ENCODE results near the gene TPM3. TPM values are rescaled to one million over a fixed set of nuclear protein-coding genes. Genes with fewer than 3 reads are reported as not detected.
"Not testable (repeated sequence)": the region's sequence is repeated elsewhere in the genome, so short reads cannot be mapped to it uniquely, and the experiment has no call there.

The TPM3 gene
- polyA plus RNA-seq, 1 donor: 272 TPM

- DNase-seq: no peak
These were observed 16.9 kb upstream of the TPM3 start for GRCh38 chr1:154208677-154209388.

GRCh38 chr1:154207262-154207661 is 15.4 kb upstream of the TPM3 start:
- DNase-seq: no peak

- DNase-seq: no peak
These were observed 14.3 kb upstream of the TPM3 start, which contains the start of gene CFAP141 for GRCh38 chr1:154206196-154206595. Gene CFAP141 (minus strand): TSS chr1:154206333. CDS start chr1:154206307, 26 bp downstream.

DNA sequence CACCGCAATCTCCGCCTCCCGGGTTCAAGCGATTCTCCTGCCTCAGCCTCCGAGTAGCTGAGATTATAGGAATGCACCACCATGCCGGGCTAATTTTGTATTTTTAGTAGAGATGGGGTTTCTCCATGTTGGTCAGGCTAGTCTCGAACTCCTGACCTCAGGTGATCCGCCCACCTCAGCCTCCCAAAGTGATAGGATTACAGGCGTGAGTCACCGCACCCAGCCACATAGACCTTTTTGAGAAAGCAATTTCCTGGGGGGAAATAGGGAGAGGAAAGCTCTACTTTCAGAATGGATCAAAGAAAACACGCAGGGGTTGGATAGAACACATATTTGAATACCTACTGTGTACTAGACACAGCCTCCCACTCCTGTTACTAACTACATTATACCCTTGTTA is 13.9 kb upstream of the TPM3 start:
- DNase-seq: not testable (repeated sequence)

- no peak for DNase-seq
These were observed 7.6 kb upstream of the TPM3 start for GRCh38 chr1:154199563-154199879.

- DNase-seq: no peak
These were observed 7.1 kb upstream of the TPM3 start for GRCh38 chr1:154198756-154199562.

DNA sequence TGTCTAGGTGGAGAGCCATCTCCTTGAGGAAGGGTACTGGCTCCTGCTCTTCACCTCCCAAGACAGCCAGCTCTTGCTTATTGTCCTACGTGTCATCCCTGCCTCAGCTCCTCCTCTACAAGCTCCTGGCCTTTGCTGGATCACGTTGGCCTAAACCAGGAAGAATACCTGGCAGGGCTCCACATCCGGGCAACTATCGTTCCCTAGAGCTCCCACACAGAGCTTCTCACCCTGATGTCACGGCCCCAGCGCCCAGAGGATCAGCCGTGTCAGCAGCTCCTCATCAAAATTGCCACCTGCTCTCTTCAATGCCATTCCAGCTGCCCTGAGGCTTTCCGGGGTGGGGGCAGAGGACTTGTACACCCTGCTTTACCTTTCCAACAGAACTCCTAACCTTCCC is 1.9 kb upstream of the TPM3 start:
- no peak for DNase-seq

- DNase-seq: no peak
These were observed 576 bp upstream of the TPM3 start for GRCh38 chr1:154192476-154192875.

DNA sequence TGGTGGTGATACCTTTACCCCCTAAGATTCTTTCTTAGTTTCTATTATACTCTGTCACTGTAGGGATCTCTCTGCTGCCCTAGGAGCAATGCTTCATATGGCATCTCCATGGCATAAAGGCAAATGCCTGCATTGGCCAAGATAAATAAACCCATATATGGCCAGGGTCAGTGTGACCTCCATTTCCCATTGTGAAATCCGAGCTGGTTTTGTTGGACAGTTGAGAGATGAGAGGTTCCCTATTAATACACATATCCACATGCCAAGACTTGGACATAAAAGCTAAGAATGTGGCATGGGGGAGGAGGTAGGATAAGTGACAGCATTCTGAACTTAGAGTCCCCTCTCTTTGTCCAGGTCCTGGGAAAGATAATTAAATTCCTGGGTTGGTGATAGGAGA is 1.4 kb downstream of the TPM3 start:
- no peak for DNase-seq

GRCh38 chr1:154186852-154187501 is 4.9 kb downstream of the TPM3 start:
- DNase-seq: no peak

DNA sequence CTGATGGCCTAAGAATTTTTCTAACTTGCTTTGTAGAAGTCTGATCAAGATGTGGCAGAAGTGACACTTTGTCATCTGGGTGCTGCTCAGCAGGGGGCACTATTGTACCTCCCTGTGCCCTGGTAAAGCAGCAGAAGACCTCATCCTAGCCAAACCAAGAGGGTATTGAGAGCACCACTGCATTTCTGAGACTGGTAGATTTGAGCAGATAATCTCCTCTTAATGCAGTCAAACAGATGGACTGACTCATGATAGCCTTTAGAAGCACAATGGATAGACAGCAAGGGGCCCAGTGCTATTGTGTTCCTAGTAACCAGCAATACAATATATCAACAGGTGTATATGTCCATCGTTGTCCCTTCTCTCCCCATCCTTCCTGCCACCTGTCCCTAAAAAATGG is 5.7 kb downstream of the TPM3 start:
- DNase-seq: no peak

- DNase-seq: peak; percentile 94
These were observed 8.6 kb downstream of the TPM3 start for GRCh38 chr1:154183046-154183915.

- peak; percentile 27 for DNase-seq
These were observed 9.4 kb downstream of the TPM3 start for GRCh38 chr1:154182344-154183045.

DNA sequence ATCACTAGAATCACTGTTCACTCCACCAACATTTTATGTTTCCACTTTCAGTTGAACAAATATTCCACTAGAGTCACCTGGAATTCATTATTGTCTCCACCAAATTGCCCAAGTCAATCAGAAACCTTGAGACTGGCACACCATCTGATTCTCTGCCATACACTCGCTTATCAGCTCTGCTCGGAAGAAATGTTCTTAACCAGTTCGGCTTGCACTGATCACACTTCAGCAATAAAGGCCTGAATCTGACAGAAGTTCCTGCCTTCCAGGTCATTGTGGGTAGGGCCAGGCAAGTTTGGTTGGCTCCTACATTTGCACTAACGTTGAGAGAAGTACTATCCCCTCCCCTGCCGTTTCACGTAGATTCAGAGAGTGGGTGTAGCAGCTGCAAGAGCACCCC is 10.0 kb downstream of the TPM3 start:
- no peak for DNase-seq

DNA sequence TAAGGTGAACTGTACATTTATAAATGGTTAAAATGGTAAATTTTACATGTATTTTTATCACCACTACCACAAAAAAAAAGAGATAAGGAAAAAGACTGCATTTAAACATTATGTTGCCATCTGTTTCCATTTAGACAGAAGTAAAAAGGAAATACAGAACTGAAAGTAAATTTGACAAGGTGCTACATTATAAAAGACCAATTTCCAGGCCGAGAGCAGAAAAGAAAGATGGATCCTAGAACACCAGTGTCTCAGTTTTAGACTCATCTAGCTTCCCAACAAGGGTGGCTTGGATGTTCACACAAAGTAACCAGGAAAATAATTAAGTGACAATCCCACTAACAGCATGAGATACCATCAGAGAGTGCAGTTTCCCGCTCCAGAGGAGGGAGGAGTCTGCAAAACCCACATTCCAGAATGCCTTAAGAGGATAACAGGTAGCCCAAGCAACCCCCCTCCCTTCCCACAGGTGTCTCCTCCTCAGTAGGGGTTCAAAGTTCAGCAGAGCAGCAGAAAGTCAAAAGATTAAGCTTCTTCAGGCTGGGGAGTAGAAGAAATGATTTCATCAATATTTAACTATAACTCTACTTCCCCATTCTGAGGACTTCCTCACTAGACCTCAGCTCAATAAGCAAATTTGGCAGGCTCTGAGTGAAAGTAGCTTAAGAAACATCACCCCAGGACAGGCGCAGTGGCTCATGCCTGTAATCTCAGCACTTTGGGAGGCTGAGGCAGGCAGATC is 11.8 kb downstream of the TPM3 start:
- no peak for DNase-seq

- DNase-seq: no peak
These were observed 12.7 kb downstream of the TPM3 start for GRCh38 chr1:154178911-154179811.

GRCh38 chr1:154178013-154178412 is 13.9 kb downstream of the TPM3 start:
- DNase-seq: no peak

GRCh38 chr1:154176337-154176736 is 15.6 kb downstream of the TPM3 start:
- DNase-seq: peak; percentile 46

- no peak for DNase-seq
These were observed 17.2 kb downstream of the TPM3 start for GRCh38 chr1:154174654-154175053.

DNA sequence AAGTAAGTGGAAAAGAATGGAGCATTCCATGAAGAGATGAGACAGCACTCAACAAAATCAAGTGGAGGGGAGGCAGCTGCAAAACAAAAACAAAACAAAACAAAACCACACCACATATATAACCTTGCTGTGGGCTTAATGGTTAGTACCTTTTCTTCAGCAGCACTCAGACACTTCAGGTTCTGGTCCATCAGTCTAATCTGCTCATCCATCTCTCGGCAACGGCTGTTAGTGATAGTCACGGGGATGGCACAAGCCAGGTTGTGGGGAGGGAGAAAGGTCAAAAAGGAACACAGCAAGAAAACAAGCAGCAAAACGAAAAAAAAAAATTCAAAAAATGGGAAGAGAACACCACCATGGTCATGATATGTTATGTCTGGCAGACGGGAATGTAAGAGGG is 20.0 kb downstream of the TPM3 start:
- no peak for DNase-seq
